Motor neuron (in vitro differentiated cells): ENCODE data around the gene REELD1. TPM values are rescaled to one million over a fixed set of nuclear protein-coding genes. Genes with fewer than 3 reads are reported as not detected.
A peak's percentile ranks its signal among the peaks of the same experiment; 100 is the strongest.

ENCODE experiments used
- ATAC-seq, 8 experiments: fragments of 200-7000 bp; cut with Tn5 transposase; replicated peaks in 6 of 8; 2 replicates each; pipeline ENCODE4 v1.8.0; 2021; ENCODE audit warnings: mild to moderate bottlenecking in 8 of 8, moderate library complexity in 8 of 8
- H3K27ac ChIP-seq, 2 donors: fragments of 250-450 bp; sonication (Bioruptor Pico); 2 replicates each; pipeline ENCODE4 v1.9.0; 2021; ENCODE audit warnings: antibody characterized with exemption in 2 of 2, mild to moderate bottlenecking in 2 of 2, moderate library complexity in 1 of 2
- H3K4me1 ChIP-seq, 2 donors: fragments of 250-450 bp; sonication (Bioruptor Pico); replicated peaks in 1 of 2; 2 replicates each; pipeline ENCODE4 v1.6.1; 2021; ENCODE audit warnings: antibody characterized with exemption in 2 of 2, mild to moderate bottlenecking in 2 of 2, moderate library complexity in 1 of 2
- H3K4me3 ChIP-seq, 5 donors: fragments of 250-450 bp; sonication (Bioruptor Pico); 2 replicates each; pipeline ENCODE4 v1.9.0; 2021; ENCODE audit warnings: antibody characterized with exemption in 5 of 5, mild to moderate bottlenecking in 5 of 5, moderate library complexity in 4 of 5
- WGBS, 10 experiments: fragments of 450-650 bp; shearing (Covaris generic); methylation state at CpG; one replicate each; pipeline ENCODE4 v1.0.0; 2022; 5-methylcytosine and 5-hydroxymethylcytosine counted together
- in situ Hi-C, 9 experiments: fragments of 400-800 bp; cut with MboI; loops; one replicate each; pipeline ENCODE4 v1.15.0; 2021; ENCODE audit warnings: low sequenced_read_pairs in 9 of 9, low pct_unique_long_range_greater_than_20kb in 2 of 9; ENCODE audit not compliant: unreplicated experiment in 9 of 9
- total RNA-seq, 8 experiments: library from RNA; unstranded; fragments of 300-600 nt; gene quantifications; 2 replicates each; pipeline versions ENCODE4 v1.2.3 to v1.2.4, GENCODE V29; 2022

Gene REELD1
- total RNA-seq, 8 experiments from 2014 or later, result 0.13 to 0.43 TPM; not detected in 6

- H3K4me3 ChIP-seq, result no peak overlapping the region
- peak in 1 of 8 experiments; percentile 32 for ATAC-seq
- in situ Hi-C loops, result no loop called here
- 14 to 100% (median 80%) methylated on average over 1 of the region's 1 CpG; no CpG with 5 or more reads in 2 of the 10 experiments for WGBS, 10 experiments
- no peaks in the 10 kb centered on the region for H3K4me1 ChIP-seq
- H3K27ac ChIP-seq, result no peak overlapping the region
Observed at GRCh38 chr4:146256328-146256727, 42.0 kb downstream of the REELD1 start.

GRCh38 chr4:146257511-146257910 lies 43.2 kb downstream of the REELD1 start:
- no peak for ATAC-seq
- Histone ChIP-seq H3K27ac (no peak overlapping the region), H3K4me3 (no peak overlapping the region), H3K4me1 (no peaks in the 10 kb centered on the region)
- 80 to 100% (median 92%) methylated on average over 1 of the region's 1 CpG; no CpG with 5 or more reads in 6 of the 10 experiments for WGBS, 10 experiments
- in situ Hi-C loops, result no loop called here

GRCh38 chr4:146260521-146260920 lies 46.2 kb downstream of the REELD1 start:
- WGBS, 10 experiments, result 87 to 100% (median 94%) methylated on average over 1 to 4 of the region's 4 CpGs; no CpG with 5 or more reads in 3 of the 10 experiments
- ATAC-seq, result no peak
- Histone ChIP-seq H3K27ac (no peak overlapping the region), H3K4me3 (no peak overlapping the region), H3K4me1 (no peaks in the 10 kb centered on the region)
- in situ Hi-C loops, result no loop called here

GRCh38 chr4:146261041-146261440 lies 46.7 kb downstream of the REELD1 start:
- Histone ChIP-seq H3K4me3 (no peak overlapping the region), H3K27ac (no peak overlapping the region), H3K4me1 (peaks cover 0 to 1% of the 10 kb centered on the region in 2 donors)
- in situ Hi-C loops, result no loop called here
- WGBS, 10 experiments, result 50 to 100% (median 100%) methylated on average over 1 to 2 of the region's 2 CpGs; no CpG with 5 or more reads in 3 of the 10 experiments
- no peak for ATAC-seq

DNA sequence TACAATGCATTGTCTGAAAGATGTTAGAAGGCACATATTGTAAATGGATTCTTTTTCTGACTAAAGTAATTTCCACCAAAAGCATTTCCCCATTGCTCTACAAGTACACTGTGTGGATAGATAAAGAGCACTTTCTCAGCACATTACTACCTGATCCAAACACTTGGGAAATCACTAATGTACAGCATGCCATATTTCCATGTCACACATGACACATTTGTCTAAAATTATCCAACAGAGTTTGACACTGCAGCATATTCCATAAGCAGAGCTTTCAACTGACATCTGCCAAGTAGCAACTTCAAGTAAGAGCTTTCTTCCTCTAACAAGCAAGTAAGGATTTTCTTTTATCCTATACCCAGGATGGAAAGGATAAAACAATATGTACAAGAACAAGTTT lies 49.5 kb downstream of the REELD1 start:
- no peak for ATAC-seq
- Histone ChIP-seq H3K4me1 (peaks cover 3 to 4% of the 10 kb centered on the region in 2 donors), H3K27ac (no peak overlapping the region), H3K4me3 (no peak overlapping the region)
- in situ Hi-C loops, result no loop called here

DNA sequence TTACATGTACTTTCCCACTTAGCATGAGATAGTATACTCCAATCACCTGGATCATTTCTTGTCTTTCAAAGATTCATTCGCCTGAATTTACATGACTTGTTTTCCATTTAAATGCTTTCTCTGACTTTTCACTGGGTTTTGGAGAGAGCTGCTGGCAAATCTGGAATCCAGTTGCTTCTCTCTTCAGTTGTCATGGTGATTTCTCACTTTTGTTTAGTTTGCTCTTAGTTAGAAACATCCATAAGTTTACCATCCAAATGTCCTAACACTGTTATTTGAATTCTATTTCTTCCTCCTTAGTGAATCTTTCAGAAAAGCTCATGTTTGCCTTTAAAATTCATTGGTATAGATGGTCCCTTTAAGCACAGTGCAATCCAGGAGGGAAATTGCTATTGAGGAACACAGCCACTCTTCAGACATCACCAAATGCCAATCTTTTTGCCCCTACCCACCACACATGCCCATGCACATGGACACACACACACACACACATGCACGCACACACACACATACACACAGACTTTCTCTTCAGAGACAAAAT lies 51.7 kb downstream of the REELD1 start:
- in situ Hi-C loops, result no loop called here
- Histone ChIP-seq H3K4me3 (no peak overlapping the region), H3K27ac (no peak overlapping the region), H3K4me1 (peaks cover 3 to 4% of the 10 kb centered on the region in 2 donors)
- peak in 3 of 8 experiments; percentile 47 to 88 (median 60) for ATAC-seq
- 14 to 93% (median 43%) methylated on average over 1 to 2 of the region's 2 CpGs; no CpG with 5 or more reads in 2 of the 10 experiments for WGBS, 10 experiments

DNA sequence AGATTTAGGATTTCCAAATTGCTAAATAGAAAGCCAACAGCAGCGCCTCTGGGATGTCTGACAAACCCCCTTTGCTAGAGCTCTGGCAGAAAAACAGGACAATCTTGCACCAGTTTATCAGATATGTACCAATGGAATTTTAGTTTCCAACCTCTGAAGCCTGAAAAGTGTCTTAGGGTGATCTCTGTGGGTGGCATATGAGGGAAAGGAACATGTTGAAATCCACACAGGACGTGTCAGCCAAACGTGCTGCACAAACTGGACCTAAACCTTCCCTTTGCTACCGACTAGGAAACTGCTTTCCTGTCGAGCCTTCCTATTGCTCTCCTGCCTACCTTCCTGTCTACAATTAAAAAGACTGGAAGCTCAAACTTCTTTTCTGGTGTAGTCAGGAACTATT lies 53.5 kb downstream of the REELD1 start:
- H3K4me3 ChIP-seq, result no peak overlapping the region
- in situ Hi-C loops, result no loop called here
- ATAC-seq, result no peak
- peaks cover 3 to 4% of the 10 kb centered on the region in 2 donors for H3K4me1 ChIP-seq
- H3K27ac ChIP-seq, result no peak overlapping the region
- 13 to 92% (median 76%) methylated on average over 2 to 4 of the region's 5 CpGs; no CpG with 5 or more reads in 3 of the 10 experiments for WGBS, 10 experiments

- H3K4me1 ChIP-seq, result peaks cover 3 to 4% of the 10 kb centered on the region in 2 donors
- 67 to 100% (median 90%) methylated on average over 1 to 2 of the region's 2 CpGs; no CpG with 5 or more reads in 3 of the 10 experiments for WGBS, 10 experiments
- no peak overlapping the region for H3K4me3 ChIP-seq
- H3K27ac ChIP-seq, result no peak overlapping the region
- in situ Hi-C loops, result no loop called here
- no peak for ATAC-seq
Observed at GRCh38 chr4:146269228-146269653, 54.9 kb downstream of the REELD1 start.

DNA sequence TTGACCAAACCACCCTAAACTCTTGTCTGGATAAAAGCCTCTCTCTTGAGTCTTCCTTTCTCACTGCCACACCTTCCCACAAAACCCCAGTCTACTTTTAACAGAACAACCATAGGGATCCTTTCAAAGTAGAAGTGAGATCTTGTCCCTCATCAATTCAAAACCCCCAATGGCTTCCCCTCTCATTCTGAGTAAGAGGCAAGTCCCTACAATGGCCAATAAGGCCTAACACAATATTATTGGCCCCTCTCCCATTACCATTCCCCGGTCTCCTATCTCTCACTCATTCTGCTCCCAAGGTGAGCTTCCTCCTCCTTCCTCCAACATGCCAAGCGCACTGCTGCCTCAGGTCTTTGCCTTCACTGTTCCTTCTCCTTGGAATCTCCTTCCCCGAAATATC lies 57.1 kb downstream of the REELD1 start:
- no peak for ATAC-seq
- Histone ChIP-seq H3K4me1 (peaks cover 0 to 1% of the 10 kb centered on the region in 2 donors), H3K27ac (no peak overlapping the region), H3K4me3 (no peak overlapping the region)
- 88 to 100% (median 95%) methylated on average over 1 to 3 of the region's 3 CpGs; no CpG with 5 or more reads in 3 of the 10 experiments for WGBS, 10 experiments
- in situ Hi-C loops, result no loop called here

DNA sequence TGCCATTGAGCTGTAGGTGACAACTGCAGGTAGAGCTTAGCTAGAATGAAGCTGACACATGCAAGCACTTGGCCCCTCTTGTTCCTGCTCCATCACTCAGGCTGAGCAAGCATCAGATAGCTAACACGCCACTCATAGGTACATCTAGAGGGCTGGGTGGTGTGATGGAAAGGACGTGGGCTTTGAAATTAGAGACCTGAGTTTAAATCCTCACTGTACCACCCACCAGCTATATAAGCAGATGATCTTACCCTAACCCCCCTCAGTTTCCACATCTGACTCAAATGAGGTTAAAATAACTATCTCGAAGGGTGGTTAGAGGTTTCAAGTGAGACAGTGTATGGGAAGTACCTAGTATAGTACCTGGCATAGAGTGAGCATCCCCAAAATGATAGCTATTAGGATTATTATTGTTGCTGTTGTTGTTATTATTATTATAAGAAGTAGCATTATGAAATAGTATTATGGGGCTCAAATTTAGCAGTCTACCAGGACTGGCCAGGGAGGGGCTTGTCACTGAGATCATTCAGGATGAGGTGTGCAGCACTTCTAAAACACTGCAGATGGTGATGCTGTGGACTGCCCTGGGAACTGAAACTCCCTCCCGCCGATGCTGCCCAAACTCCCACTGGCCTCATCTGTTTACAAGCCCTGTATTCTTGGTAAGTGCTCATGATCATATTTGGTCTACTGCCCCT lies 59.0 kb downstream of the REELD1 start:
- no peak for ATAC-seq
- in situ Hi-C loops, result no loop called here
- H3K4me3 ChIP-seq, result no peak overlapping the region
- no peaks in the 10 kb centered on the region for H3K4me1 ChIP-seq
- H3K27ac ChIP-seq, result no peak overlapping the region
- WGBS, 10 experiments, result 40 to 100% (median 100%) methylated on average over 1 to 4 of the region's 5 CpGs; no CpG with 5 or more reads in 2 of the 10 experiments

DNA sequence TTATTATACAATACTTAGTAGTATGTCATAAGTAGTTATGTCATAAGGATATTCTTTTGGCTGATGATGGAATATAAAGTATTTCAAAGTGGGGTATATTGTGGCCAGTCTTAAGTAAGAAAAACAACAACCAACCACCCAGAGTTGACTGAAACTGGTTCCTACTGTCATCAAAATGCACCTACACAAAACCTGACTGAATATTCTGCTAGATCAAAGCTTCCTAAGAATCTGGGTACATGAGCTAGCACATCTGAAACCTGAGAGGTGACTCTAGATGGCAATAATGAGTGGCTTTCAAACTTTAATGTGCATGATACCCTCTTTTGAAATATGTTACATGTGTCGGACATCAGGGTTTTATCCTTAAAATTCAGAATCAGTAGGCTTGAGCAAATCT lies 60.4 kb downstream of the REELD1 start:
- Histone ChIP-seq H3K27ac (no peak overlapping the region), H3K4me3 (no peak overlapping the region), H3K4me1 (peaks cover 0 to 5% of the 10 kb centered on the region in 2 donors)
- no peak for ATAC-seq
- 83 to 100% (median 100%) methylated on average over 1 of the region's 1 CpG; no CpG with 5 or more reads in 5 of the 10 experiments for WGBS, 10 experiments
- in situ Hi-C loops, result no loop called here

DNA sequence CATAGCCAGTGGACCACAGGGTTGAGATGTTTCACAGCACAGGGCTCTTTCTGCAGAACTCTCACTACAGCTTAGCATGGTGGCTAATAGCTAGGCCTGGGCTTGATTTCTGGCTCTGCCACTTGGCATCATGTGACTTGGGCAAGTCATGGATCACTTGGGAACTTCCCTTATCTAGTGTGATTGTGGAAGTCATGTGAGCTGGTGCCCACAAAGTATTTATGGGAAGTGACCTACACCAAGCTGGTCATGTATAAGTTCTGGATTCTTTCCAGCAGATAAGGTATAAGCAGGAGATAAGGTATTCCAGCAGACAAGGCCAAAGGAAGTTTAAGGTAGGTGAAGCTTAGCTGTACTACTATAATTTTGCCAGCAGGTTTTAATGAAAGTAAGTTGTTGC lies 61.0 kb downstream of the REELD1 start:
- Histone ChIP-seq H3K4me1 (peaks cover 4 to 5% of the 10 kb centered on the region in 2 donors), H3K4me3 (no peak overlapping the region), H3K27ac (no peak overlapping the region)
- in situ Hi-C loops, result no loop called here
- no peak for ATAC-seq

DNA sequence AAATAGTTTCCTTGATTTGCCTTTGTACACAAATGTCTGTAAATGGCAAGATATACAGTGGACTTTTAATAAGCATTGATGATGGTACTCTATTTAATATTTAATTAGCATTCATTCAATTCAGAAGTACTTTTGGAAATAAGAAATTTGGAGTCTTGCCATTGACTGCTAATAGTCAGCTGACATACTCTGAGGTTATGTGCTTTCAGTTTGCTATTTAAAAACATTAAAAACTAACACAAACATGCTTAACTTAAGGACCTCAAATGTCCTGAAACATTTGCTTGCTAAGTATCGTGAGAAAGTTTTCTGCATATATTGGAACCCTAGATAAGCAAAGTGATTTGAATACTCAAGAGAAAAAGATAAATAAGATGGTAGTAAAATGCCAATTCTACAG lies 64.6 kb downstream of the REELD1 start:
- no peak for ATAC-seq
- peaks cover 5% of the 10 kb centered on the region in 2 donors for H3K4me1 ChIP-seq
- 90 to 100% (median 100%) methylated on average over 1 of the region's 1 CpG; no CpG with 5 or more reads in 3 of the 10 experiments for WGBS, 10 experiments

More for the DNA sequence above, 64.6 kb downstream of the REELD1 start:
- in situ Hi-C loops, result no loop called here
- Histone ChIP-seq H3K27ac (no peak overlapping the region), H3K4me3 (no peak overlapping the region)
